ENCODE data around the gene CACNA1B. TPM values are rescaled to one million over a fixed set of nuclear protein-coding genes. Genes with fewer than 3 reads are reported as not detected.

Gene CACNA1B
- total RNA-seq, 1 donor from 2014 or later: not detected

DNA sequence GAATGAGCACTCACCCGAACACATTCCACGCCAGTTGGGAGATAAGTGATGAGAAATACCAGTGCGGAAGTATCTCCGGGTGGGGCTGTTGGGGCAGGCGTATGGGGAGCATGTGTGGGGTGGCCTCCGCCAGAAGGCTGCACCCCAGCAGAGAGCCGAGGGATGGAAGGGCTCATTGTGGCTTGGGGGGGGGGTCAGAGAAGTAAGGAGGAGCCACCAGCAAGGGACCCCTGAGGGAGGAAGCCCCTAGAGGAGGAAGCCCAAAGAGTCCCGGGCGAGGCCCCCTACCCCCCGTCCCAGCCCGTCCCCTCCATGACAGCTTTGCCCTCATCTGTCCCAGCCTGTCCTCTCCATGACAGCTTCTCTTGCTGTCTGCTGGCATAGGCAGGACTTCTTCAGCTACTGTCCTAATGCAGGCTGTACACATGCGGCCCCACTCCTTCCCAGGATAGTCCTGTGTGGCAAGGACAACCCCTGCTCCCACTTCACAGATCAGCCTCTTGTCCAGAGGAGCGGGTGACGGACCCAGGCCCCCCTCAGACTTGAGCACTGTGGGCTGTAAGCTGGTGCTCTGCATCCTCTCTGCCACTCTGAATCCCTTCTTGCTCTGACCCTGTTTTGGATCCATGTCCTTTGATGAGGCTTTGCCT lies 239.6 kb downstream of the CACNA1B start:
- no peaks in the 10 kb centered on the region for H3K27me3 ChIP-seq (ENCODE audit: control insufficient read depth, insufficient read depth, low read length)
- no peak overlapping the region for H3K4me3 ChIP-seq (ENCODE audit: low read depth, low read length)
- TF ChIP-seq, protein P1, sequence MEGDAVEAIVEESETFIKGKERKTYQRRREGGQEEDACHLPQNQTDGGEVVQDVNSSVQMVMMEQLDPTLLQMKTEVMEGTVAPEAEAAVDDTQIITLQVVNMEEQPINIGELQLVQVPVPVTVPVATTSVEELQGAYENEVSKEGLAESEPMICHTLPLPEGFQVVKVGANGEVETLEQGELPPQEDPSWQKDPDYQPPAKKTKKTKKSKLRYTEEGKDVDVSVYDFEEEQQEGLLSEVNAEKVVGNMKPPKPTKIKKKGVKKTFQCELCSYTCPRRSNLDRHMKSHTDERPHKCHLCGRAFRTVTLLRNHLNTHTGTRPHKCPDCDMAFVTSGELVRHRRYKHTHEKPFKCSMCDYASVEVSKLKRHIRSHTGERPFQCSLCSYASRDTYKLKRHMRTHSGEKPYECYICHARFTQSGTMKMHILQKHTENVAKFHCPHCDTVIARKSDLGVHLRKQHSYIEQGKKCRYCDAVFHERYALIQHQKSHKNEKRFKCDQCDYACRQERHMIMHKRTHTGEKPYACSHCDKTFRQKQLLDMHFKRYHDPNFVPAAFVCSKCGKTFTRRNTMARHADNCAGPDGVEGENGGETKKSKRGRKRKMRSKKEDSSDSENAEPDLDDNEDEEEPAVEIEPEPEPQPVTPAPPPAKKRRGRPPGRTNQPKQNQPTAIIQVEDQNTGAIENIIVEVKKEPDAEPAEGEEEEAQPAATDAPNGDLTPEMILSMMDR (IDR thresholded peaks at IDR 0.05; ENCODE audit: insufficient read depth, low read length, severe bottlenecking): no peak
- no peak for FAIRE-seq
- H3K36me3 ChIP-seq (ENCODE audit: control insufficient read depth, insufficient read depth, low read length): no peaks in the 10 kb centered on the region
- DNase-seq (ENCODE audit: low read depth): no peak

GRCh38 chr9:138117836-138118235 lies 240.3 kb downstream of the CACNA1B start:
- no peak for DNase-seq (ENCODE audit: low read depth)
- no peaks in the 10 kb centered on the region for H3K36me3 ChIP-seq (ENCODE audit: control insufficient read depth, insufficient read depth, low read length)
- no peaks in the 10 kb centered on the region for H3K27me3 ChIP-seq (ENCODE audit: control insufficient read depth, insufficient read depth, low read length)
- TF ChIP-seq, protein P1 (IDR thresholded peaks at IDR 0.05; ENCODE audit: insufficient read depth, low read length, severe bottlenecking): no peak
- H3K4me3 ChIP-seq (ENCODE audit: low read depth, low read length): no peak overlapping the region
- FAIRE-seq: no peak

- Histone ChIP-seq H3K36me3 (ENCODE audit: control insufficient read depth, insufficient read depth, low read length) (no peaks in the 10 kb centered on the region), H3K4me3 (ENCODE audit: low read depth, low read length) (no peak overlapping the region), H3K27me3 (ENCODE audit: control insufficient read depth, insufficient read depth, low read length) (no peaks in the 10 kb centered on the region)
- DNase-seq (ENCODE audit: low read depth) (no peak), FAIRE-seq (no peak)
- TF ChIP-seq, protein P1 (IDR thresholded peaks at IDR 0.05; ENCODE audit: insufficient read depth, low read length, severe bottlenecking): no peak
Observed at GRCh38 chr9:138118601-138119071, 241.1 kb downstream of the CACNA1B start.

DNA sequence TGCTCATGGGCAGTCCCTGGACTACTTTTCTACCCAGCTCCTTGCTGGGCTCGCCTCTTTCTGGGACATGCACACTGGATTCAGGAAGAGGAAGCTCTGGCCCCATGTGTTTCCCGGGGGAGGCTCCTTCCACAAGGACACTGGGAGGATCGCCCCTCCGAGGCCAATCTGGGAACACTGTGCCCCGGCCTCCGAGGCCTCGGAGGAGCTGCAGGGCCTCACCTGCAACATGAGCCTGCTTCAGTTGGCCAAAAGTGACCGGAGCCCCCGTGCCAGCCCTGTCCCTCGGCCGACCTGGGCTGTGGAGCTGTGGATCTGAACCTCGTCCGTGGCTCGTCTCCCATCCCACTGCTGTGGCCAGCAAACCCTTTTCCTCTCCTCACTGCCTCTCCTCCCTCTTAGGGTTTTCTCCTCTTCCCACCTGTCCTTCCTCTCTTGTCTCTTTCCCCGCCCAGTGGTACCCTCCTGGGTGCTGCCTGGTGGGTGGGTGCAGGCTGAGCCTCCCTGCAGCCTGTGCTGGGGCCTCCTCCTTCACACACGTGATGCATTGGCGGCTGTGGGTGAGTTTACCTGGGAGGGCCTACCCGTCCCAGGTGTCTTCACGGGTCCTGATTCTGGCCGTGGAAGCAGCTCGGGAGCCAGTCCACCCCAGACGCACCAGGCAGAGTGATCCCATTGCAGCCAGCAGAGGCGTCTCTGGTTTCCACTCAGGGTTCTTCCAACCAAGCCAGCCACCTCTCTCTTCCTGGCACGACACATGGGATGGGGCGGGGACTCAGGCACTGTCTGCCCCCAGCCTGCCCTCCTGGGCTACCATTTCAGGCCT lies 241.8 kb downstream of the CACNA1B start:
- H3K4me3 ChIP-seq (ENCODE audit: low read depth, low read length): no peak overlapping the region
- H3K36me3 ChIP-seq (ENCODE audit: control insufficient read depth, insufficient read depth, low read length): no peaks in the 10 kb centered on the region
- H3K27me3 ChIP-seq (ENCODE audit: control insufficient read depth, insufficient read depth, low read length): no peaks in the 10 kb centered on the region
- TF ChIP-seq, protein P1 (IDR thresholded peaks at IDR 0.05; ENCODE audit: insufficient read depth, low read length, severe bottlenecking): no peak
- FAIRE-seq: no peak
- DNase-seq (ENCODE audit: low read depth): no peak

DNA sequence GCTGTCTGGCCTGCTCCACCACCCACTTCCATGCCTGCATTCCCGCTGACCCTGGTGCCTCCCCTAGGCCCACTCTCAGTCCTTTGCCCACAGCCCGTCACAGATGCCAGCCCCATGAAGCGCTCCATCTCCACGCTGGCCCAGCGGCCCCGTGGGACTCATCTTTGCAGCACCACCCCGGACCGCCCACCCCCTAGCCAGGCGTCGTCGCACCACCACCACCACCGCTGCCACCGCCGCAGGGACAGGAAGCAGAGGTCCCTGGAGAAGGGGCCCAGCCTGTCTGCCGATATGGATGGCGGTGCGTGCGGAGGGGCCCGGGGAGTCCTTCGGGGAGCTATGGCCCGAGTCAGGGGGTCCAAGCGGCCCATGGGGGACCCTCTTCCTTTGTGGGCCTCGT lies 242.5 kb downstream of the CACNA1B start:
- Histone ChIP-seq H3K36me3 (ENCODE audit: control insufficient read depth, insufficient read depth, low read length) (no peaks in the 10 kb centered on the region), H3K27me3 (ENCODE audit: control insufficient read depth, insufficient read depth, low read length) (no peaks in the 10 kb centered on the region), H3K4me3 (ENCODE audit: low read depth, low read length) (no peak overlapping the region)
- no peak for FAIRE-seq
- DNase-seq (ENCODE audit: low read depth): no peak
- TF ChIP-seq, protein P1 (IDR thresholded peaks at IDR 0.05; ENCODE audit: insufficient read depth, low read length, severe bottlenecking): no peak

All from bronchial epithelial cell (primary cell).